Measurements from ENCODE around the gene PDIA6. TPM values are rescaled to one million over a fixed set of nuclear protein-coding genes. Genes with fewer than 3 reads are reported as not detected.
A peak's percentile ranks its signal among the peaks of the same experiment; 100 is the strongest.

The PDIA6 gene
- total RNA-seq, 1 donor from 2014 or later: 180 TPM

DNA sequence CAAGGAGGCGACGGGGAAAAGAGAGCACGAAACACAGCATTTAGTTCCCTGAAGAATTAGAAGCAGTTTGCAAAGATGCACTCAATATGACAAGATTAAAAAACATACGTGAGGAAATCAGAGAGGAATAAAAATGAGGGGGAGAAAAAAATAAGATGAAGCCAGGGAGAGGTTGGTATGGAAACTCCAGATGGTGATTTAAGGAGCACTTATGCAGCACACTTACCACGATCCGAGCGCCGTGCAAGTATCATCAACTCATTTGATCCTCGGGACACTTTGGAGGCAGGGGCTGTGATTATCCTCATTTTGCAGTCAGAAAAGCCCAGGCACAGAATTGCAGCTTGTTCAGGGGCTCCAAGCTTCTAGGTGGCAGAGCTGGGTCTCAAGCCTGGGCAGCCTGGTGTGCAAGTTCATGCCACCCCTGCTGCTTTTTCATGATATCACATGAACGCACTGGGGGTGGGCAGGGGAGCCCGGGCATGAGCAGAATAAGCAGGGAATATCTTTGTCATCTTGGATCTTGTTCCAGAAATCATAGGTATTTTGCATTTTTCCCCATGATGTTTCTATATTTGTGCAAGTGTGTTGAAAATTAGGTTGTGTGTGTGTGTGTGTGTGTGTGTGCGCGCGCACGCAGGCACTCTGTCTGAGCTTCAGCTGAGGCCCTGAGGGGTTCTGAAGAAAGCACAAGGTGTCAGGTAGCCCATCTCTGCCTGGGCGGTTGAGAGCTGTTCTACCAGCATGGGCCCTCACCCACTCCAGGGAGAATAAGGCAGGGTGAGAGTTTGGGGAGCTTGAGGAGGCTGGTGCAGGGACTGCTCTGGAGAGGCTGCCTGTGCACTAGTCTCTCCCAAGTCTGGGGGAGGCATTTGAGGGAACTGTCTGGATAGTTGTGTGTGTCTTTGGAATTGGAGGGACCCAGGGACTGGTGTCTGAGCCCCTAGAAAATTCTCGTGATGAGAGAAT is 25.0 kb upstream of the PDIA6 start:
- Histone ChIP-seq H3K27me3 (peaks cover 29% of the 10 kb centered on the region), H3K27ac (no peak overlapping the region), H3K9me3 (peaks cover 8% of the 10 kb centered on the region), H3K4me1 (no peaks in the 10 kb centered on the region), H3K36me3 (no peaks in the 10 kb centered on the region), H3K4me3 (no peak overlapping the region)
- intact Hi-C loops (cut with DNase I): no loop called here
- TF ChIP-seq CTCF (IDR thresholded peaks at IDR 0.05): no peak
- DNase-seq: no peak
- no peak for ATAC-seq

GRCh38 chr2:10835052-10835970 is 22.7 kb upstream of the PDIA6 start:
- ATAC-seq (peak; percentile 85), DNase-seq (peak; percentile 89)
- Histone ChIP-seq H3K4me3 (no peak overlapping the region), H3K4me1 (no peaks in the 10 kb centered on the region), H3K9me3 (no peaks in the 10 kb centered on the region), H3K27me3 (peaks cover 47% of the 10 kb centered on the region), H3K36me3 (no peaks in the 10 kb centered on the region), H3K27ac (no peak overlapping the region)
- intact Hi-C loops (cut with DNase I): no loop called here
- TF ChIP-seq CTCF (IDR thresholded peaks at IDR 0.05): peak; percentile 73

- peaks cover 46% of the 10 kb centered on the region for H3K27me3 ChIP-seq
- DNase-seq (no peak), ATAC-seq (no peak)
- H3K4me3 ChIP-seq: no peak overlapping the region
- intact Hi-C loops (cut with DNase I): loop anchor here (5.0 kb wide), 1 partner anchor 288 kb away; no protein-coding TSS in a partner anchor
- H3K4me1 ChIP-seq: no peaks in the 10 kb centered on the region
- no peak for TF ChIP-seq CTCF (IDR thresholded peaks at IDR 0.05)
- H3K36me3 ChIP-seq: no peaks in the 10 kb centered on the region
- H3K9me3 ChIP-seq: no peaks in the 10 kb centered on the region
- no peak overlapping the region for H3K27ac ChIP-seq
Observed at GRCh38 chr2:10834068-10834655, 21.6 kb upstream of the PDIA6 start.

DNA sequence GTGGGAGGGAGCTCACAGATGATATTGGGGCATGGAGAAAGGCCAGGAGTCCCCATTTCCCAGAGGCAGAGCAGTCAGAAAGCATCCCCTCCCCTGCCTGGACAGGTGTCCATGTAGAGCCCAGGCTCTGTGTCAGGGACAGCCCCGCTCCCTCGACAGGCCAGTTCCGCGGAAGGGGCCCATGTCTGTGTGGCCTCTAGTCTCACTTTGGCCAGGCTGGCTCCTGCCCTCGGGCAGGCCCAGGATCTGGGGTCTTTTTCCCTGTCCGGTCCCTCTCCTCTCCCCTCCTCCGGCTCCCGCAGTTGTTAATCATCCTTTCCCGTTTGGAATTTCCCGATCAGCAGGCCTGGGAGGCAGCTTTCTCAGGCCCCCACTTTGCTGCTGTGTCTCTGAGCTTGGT is 20.4 kb upstream of the PDIA6 start:
- Histone ChIP-seq H3K9me3 (no peaks in the 10 kb centered on the region), H3K27ac (no peak overlapping the region), H3K27me3 (peaks cover 39% of the 10 kb centered on the region), H3K4me3 (no peak overlapping the region), H3K36me3 (no peaks in the 10 kb centered on the region), H3K4me1 (no peaks in the 10 kb centered on the region)
- intact Hi-C loops (cut with DNase I): loop anchor here (5.0 kb wide), 1 partner anchor 289 kb away; no protein-coding TSS in a partner anchor
- DNase-seq (no peak), ATAC-seq (no peak)
- TF ChIP-seq CTCF (IDR thresholded peaks at IDR 0.05): no peak

DNA sequence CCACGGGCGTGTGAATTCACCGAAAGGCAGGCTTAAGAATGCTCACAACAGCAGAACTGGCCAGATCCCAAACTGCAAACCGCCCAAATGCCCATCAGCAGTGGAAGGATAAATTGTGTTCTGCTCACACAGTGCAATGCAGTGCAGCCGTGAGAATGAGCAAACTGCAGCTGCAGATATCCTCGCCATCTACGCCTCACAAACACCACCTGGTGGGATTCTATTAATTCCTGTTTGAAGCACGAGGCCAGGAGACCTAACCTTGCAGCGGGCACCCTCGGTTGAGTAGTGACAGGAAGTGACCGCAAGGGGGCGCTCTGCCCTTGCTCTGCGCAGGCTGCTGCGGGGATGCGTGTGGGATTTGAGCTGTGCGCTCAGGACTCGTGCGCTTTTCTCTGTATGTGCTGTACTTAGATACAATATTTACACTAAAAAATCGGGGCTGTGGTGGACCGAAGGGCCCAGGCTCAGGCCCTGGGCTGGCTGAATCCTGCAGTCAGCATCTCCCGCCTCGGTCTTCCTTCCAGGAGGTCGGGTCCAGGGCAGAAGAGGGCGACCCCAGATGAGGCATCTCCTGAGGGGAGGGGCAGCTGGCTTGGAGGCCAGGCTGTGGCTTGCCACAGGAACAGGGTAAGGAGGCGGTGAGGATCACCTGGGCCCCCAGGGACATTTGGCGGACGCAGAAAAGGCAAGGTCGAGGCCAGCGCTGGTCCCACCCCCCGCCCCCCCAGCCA is 19.8 kb upstream of the PDIA6 start:
- ATAC-seq: peak; percentile 91
- intact Hi-C loops (cut with DNase I): loop anchor here (5.0 kb wide), 1 partner anchor 290 kb away; no protein-coding TSS in a partner anchor
- peak; percentile 98 for TF ChIP-seq CTCF (IDR thresholded peaks at IDR 0.05)
- H3K4me3 ChIP-seq: no peak overlapping the region
- no peaks in the 10 kb centered on the region for H3K4me1 ChIP-seq
- no peaks in the 10 kb centered on the region for H3K36me3 ChIP-seq
- peaks cover 39% of the 10 kb centered on the region for H3K27me3 ChIP-seq
- no peaks in the 10 kb centered on the region for H3K9me3 ChIP-seq
- H3K27ac ChIP-seq: no peak overlapping the region
- peak; percentile 91 for DNase-seq

Measured in upper lobe of right lung (tissue), 1 donor.